ENCODE data around the gene ZBED5. TPM values are rescaled to one million over a fixed set of nuclear protein-coding genes. Genes with fewer than 3 reads are reported as not detected.

The ZBED5 gene
- total RNA-seq, 4 donors from 2014 or later = 24.9 to 34.9 (median 30.5) TPM

DNA sequence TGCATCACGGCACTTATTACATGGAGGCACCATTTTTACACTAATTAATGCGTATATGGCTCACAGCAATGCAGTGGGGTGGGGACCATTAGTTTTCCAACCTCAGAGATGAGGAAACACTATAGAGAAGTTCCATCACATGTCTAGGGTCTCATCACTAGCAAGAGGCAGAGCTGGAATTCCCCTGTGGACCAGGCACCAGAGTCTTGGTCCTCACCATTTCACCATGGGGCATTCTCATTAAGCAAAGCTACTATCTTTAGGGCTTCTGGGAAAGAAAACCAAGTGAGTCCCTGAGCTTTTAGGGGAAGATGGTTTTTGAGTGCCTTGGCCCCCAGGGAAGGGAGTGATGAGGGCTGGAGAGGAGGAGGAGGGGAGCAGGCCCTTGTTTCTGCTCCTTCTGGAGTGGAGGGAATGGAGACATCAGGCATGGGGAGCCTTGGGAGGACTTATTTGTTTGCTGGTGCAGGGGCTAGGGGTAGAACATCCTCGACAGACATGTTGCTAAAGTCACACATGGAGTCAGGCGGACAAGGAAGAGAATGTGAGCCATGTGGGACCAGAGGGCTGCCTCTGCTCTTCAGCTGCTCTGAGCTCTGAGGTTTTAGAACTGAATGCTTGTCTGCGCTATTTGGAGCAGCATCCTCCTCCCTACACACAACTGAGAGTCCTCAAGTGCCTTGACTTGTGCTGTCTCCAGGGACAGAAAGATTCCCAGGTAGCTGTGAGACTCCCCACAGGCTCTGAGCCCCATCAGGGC is 40.3 kb upstream of the ZBED5 start:
- TF ChIP-seq, protein P1, sequence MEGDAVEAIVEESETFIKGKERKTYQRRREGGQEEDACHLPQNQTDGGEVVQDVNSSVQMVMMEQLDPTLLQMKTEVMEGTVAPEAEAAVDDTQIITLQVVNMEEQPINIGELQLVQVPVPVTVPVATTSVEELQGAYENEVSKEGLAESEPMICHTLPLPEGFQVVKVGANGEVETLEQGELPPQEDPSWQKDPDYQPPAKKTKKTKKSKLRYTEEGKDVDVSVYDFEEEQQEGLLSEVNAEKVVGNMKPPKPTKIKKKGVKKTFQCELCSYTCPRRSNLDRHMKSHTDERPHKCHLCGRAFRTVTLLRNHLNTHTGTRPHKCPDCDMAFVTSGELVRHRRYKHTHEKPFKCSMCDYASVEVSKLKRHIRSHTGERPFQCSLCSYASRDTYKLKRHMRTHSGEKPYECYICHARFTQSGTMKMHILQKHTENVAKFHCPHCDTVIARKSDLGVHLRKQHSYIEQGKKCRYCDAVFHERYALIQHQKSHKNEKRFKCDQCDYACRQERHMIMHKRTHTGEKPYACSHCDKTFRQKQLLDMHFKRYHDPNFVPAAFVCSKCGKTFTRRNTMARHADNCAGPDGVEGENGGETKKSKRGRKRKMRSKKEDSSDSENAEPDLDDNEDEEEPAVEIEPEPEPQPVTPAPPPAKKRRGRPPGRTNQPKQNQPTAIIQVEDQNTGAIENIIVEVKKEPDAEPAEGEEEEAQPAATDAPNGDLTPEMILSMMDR (IDR thresholded peaks at IDR 0.05; ENCODE audit: low read depth) = no peak

DNA sequence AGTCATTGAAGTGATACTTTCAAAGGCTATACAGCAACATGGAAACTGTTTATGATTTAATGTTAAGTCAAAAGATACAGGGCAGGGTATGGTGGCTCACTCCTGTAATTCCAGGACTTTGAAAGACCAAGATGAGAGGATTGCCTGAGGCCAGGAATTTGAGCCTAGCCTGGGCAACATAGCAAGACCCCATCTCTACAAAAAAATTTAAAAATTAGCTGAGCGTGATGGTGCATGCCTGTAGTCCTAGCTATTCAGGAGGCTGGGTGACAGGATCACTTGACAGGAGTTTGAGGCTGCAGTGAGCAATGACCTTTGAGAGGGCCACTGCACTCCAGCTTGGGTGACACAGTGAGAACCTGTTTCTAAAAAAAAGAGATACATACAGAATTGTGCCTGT is 39.3 kb upstream of the ZBED5 start:
- TF ChIP-seq, protein P1 (IDR thresholded peaks at IDR 0.05; ENCODE audit: low read depth) = no peak

DNA sequence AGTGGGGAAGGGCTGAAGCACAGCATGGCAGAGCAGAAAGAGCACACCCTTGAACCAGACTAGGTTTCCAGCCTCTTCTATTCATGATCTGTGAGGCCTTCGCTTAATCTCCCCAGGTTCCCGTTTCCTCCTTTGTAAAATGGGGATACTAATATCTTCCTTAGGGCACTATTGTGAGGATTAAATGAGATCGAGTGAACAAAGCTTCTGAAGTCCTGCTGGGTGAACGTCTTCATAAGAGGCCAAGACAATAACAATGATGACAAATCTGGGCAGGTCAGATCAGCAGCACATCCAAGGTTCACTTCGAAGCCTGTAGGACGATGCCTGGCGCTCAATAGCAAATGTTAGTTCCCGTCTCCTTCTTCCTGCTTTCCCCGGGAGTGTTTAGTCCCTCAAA is 38.6 kb upstream of the ZBED5 start:
- TF ChIP-seq, protein P1 (IDR thresholded peaks at IDR 0.05; ENCODE audit: low read depth) = no peak

DNA sequence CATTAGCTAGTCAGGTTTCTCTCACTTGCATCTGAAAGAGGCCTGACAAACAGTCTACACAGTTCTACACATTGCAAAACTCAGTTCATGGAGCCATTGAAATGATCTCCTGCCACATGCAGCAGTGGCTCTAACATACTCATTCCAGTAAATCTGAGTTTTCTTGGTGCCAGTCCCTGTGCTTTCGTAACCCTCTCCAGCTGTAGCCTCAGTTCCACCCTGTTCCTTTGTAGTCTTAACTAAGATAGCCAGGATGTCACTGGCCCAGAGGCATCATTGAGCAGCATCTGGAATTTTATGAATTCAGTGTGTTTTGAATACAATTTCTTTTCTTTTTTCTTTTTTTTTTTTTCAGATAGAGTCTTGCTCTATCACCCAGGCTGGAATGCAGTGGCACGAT is 37.4 kb upstream of the ZBED5 start:
- TF ChIP-seq, protein P1 (IDR thresholded peaks at IDR 0.05; ENCODE audit: low read depth) = no peak

DNA sequence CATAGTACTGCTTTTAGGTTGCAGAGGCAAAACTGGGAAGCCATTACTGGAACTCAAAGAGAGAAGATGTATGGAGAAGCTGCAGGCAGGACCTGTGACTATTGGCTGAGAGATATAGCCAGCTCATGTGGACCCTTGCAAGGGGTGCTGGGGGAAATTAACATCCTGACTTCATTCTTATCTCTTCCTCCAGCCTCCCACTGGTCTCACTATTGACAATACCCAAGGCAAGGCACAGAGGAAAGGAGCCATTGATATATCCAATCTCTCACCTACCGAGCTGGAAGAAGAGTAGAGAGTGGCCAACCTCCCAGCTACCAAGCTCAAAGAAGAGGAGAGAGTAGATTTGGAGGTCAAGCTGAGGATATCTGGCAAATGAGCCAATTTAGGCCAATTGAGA is 36.8 kb upstream of the ZBED5 start:
- TF ChIP-seq, protein P1 (IDR thresholded peaks at IDR 0.05; ENCODE audit: low read depth) = no peak

DNA sequence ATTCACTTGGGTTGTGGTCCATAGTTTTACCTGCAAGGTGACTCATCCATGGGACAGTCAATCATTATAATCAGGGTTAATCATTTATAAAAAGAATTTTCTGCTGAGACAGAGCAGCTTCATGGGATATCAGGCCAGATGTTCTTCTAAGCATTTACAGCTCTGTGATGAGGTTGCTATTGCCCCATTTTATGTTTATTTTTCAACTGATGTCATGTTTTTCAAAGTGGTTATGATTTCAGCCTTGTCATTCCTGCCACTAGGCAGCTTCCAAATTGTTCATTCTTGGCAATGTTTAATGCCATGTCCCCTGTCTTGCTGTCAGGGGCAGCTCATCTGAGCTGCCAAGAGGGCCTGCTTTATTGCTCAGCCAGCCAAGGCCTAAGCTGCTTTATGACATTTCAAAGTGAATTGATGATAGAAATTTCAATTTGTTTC is 35.9 kb upstream of the ZBED5 start:
- TF ChIP-seq, protein P1 (IDR thresholded peaks at IDR 0.05; ENCODE audit: low read depth) = no peak

DNA sequence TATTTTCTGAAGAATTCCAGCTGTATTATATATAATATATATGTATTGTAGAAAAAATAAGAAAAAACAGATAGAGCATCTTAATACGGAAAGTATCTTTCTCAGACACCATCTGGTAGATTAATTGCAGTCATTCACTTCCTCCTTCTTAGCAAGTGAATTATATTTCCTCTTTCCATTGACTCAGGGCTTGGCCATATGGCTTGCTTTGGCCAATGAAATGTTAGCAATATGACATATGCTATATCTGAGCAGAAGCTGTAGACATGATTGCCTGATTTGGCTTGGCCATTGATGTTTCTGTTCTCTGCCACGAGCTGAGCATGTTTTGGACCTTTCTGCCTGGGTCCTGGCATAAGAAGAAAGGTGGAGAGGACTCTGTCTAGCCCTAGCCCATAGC is 34.4 kb upstream of the ZBED5 start:
- TF ChIP-seq, protein P1 (IDR thresholded peaks at IDR 0.05; ENCODE audit: low read depth) = no peak
